Subcutaneous adipose tissue (tissue), 4 donors: ENCODE results near the gene THRAP3. TPM values are rescaled to one million over a fixed set of nuclear protein-coding genes. Genes with fewer than 3 reads are reported as not detected.

Source experiments
- total RNA-seq, 4 donors: library from RNA; depleted of rRNA; stranded (reverse); fragments of >200 nt; gene quantifications; one replicate each; pipeline ENCODE4 v1.1.0, GENCODE V29; 2016
- TF ChIP-seq, protein P1 (sequence below): fragments of 450-650 bp; IDR thresholded peaks from one replicate; pipeline ENCODE4 v1.5.1; 2016; ENCODE audit warnings: low read depth, mild to moderate bottlenecking, control low read depth, antibody characterized with exemption, moderate library complexity

The THRAP3 gene, protein sequence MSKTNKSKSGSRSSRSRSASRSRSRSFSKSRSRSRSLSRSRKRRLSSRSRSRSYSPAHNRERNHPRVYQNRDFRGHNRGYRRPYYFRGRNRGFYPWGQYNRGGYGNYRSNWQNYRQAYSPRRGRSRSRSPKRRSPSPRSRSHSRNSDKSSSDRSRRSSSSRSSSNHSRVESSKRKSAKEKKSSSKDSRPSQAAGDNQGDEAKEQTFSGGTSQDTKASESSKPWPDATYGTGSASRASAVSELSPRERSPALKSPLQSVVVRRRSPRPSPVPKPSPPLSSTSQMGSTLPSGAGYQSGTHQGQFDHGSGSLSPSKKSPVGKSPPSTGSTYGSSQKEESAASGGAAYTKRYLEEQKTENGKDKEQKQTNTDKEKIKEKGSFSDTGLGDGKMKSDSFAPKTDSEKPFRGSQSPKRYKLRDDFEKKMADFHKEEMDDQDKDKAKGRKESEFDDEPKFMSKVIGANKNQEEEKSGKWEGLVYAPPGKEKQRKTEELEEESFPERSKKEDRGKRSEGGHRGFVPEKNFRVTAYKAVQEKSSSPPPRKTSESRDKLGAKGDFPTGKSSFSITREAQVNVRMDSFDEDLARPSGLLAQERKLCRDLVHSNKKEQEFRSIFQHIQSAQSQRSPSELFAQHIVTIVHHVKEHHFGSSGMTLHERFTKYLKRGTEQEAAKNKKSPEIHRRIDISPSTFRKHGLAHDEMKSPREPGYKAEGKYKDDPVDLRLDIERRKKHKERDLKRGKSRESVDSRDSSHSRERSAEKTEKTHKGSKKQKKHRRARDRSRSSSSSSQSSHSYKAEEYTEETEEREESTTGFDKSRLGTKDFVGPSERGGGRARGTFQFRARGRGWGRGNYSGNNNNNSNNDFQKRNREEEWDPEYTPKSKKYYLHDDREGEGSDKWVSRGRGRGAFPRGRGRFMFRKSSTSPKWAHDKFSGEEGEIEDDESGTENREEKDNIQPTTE
- 10 to 100 TPM; 85.7 to 96.5 (median 87.6) TPM for total RNA-seq

DNA sequence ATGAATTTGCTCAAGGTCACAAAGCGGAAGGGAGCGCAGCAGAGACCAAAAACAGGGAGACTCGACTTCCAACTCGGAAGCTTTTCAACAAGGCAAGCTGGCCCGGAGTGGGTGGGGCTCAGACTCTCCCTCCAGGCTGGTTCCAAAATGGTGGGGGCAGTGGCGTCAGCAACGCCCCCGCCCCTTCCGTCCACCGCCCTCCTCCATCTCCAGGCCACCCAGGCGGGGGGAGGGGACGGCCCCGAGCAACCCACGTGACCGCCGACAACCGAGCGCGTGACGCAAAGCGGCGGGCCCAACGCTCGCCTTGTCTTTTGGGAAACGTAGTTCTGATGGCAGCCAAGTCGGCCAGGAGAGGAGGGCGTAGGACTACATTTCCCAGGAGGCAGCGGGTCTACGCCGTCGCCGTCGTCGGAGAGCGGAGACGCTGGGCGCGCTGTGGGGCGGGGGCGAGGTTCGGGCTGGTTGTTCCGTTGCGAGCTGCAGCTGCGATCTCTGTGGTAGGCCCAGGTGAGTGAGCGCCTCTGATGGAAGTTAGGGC is at the start of gene THRAP3:
THRAP3 (plus strand) TSS at position 448 of the 541 bp plus-strand sequence. CDS start 58,121 bp downstream, outside the sequence.
- TF ChIP-seq, protein P1, sequence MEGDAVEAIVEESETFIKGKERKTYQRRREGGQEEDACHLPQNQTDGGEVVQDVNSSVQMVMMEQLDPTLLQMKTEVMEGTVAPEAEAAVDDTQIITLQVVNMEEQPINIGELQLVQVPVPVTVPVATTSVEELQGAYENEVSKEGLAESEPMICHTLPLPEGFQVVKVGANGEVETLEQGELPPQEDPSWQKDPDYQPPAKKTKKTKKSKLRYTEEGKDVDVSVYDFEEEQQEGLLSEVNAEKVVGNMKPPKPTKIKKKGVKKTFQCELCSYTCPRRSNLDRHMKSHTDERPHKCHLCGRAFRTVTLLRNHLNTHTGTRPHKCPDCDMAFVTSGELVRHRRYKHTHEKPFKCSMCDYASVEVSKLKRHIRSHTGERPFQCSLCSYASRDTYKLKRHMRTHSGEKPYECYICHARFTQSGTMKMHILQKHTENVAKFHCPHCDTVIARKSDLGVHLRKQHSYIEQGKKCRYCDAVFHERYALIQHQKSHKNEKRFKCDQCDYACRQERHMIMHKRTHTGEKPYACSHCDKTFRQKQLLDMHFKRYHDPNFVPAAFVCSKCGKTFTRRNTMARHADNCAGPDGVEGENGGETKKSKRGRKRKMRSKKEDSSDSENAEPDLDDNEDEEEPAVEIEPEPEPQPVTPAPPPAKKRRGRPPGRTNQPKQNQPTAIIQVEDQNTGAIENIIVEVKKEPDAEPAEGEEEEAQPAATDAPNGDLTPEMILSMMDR, result no peak

DNA sequence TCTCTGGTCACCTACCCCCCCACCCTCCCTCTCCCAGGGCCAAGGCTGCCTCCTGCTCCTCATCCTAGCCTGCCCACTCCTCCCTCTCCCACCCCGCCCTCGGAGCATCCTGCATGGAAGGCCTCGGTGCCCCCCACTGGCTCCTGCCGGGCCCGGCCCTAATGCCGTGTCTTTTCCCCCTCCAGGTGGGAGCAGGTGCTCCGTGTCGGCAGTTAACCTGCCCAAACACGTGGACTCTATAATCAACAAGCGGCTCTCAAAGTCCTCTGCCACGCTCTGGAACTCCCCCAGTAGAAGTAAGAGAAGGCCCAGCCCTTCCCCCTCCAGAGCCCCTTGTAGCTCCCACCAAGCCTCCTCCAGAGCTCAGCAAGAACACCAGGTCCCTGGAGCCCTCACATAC is 49.5 kb upstream of the THRAP3 start:
- TF ChIP-seq, protein P1, result no peak

DNA sequence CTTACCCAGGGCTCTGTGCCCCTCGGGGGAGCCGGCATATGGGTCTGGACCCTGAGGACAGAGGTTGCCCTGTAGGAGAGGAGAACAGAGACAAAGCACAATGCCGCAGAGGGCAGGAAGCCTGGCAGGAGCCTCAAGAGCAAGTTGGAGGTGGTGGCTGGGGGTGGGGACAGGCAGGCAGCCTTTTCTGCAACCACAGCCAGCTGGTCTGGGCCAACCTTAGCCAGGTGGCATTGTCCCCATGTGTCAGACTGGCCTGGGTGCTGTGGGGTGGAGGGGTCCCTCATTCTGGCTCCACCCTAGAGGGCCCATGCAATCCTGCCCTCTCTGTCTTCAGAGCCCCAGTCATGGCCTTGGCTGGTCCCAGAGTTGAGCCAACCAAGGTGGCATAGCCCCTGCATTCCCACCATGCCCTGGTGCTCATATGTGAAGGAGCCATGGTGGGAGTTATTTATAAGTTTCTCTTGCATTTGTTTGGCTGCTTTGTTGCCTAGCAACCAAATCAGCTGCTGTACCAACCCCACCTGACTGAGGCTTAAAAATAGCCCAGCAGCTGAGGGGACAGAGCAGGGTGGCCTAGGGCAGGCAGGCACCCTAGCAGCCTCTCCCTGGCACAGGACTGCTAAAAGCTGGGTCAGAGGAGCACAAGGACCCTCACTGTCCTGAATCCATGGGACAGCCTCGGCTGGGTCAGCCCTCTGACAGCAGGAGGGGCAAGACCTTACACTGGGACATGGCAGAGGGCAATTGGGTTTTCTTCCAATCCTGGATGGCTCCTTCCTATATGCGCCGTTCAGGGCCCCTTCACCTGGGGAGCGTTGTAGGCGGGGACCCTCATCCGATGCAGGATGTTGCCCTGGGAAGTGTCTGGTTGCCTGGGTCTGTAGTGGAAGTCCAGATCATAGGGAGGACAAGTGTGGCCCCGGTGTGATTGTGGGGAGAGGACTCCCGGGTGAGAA is 48.8 kb upstream of the THRAP3 start:
- TF ChIP-seq, protein P1, result no peak

DNA sequence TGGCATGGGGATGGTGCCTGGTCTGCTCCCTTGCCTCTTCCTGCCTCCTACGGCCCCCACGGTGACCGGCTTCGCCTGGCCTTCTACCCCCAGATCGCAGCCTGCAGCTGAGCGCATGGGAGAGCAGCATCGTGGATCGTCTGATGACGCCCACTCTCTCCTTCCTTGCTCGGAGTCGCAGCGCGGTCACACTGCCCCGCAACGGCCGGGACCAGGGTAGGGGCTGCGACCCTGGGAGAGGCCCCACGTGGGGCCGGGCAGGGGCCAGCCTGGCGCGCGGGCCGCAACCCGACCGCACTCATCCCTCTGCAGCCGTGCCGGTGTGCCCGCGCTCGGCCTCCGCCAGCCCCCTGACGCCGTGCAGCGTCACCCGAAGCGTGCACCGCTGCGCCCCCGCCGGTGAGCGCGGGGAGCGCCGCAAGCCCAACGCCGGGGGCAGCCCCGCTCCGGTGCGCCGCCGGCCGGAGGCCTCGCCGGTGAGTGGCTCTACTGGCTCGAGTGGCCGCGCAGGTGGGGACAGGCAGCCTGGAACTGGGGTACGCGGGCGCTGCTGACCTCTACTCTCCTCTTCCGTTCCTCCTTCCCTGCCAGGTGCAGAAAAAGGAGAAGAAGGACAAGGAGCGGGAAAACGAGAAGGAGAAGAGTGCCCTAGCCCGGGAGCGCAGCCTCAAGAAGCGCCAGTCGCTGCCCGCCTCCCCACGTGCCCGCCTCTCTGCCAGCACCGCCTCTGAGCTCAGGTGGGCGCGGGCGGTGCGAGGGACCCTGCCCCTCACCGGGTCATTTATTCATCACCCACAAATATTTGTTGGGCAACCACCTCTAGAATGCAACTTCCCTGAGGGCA is 47.9 kb upstream of the THRAP3 start:
- TF ChIP-seq, protein P1, result no peak

DNA sequence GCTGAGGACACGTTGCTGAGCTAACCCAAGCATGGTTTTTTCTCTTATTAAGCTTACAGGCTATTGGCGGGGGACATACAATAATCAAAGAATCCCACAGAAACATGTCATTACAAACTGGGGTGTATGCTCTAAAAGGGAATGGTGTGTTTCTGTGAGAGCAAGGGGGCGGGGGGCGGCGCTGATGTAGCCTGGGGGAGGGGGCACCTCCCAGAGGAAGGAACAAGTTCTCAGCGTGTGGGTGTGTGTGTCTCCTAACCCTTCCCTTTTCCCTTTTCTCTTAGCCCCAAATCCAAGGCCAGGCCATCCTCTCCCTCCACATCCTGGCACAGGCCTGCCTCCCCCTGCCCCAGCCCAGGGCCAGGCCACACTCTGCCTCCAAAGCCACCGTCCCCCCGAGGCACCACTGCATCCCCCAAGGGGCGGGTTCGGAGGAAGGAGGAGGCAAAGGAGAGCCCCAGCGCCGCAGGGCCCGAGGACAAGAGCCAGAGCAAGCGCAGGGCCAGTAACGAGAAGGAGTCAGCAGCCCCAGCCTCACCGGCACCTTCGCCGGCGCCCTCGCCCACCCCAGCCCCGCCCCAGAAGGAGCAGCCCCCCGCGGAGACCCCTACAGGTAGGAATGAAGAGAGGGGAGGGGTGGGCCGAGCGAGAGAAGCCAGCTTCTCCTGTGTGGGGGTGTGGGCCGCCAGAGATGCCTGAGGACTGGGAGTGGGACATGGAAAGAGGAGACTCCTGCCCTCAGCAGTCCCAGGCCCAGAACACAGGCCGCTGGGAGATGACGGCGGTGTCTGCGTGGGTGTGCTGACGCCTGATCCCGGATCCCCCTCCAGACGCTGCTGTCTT is 46.4 kb upstream of the THRAP3 start:
- TF ChIP-seq, protein P1, result no peak
